ENCODE data around the gene BAD. TPM values are rescaled to one million over a fixed set of nuclear protein-coding genes. Genes with fewer than 3 reads are reported as not detected.
A peak's percentile ranks its signal among the peaks of the same experiment; 100 is the strongest.

Gene BAD
- total and polyA plus RNA-seq, 5 experiments from 2014 or later = 13.7 to 44.8 (median 39.1) TPM

DNA sequence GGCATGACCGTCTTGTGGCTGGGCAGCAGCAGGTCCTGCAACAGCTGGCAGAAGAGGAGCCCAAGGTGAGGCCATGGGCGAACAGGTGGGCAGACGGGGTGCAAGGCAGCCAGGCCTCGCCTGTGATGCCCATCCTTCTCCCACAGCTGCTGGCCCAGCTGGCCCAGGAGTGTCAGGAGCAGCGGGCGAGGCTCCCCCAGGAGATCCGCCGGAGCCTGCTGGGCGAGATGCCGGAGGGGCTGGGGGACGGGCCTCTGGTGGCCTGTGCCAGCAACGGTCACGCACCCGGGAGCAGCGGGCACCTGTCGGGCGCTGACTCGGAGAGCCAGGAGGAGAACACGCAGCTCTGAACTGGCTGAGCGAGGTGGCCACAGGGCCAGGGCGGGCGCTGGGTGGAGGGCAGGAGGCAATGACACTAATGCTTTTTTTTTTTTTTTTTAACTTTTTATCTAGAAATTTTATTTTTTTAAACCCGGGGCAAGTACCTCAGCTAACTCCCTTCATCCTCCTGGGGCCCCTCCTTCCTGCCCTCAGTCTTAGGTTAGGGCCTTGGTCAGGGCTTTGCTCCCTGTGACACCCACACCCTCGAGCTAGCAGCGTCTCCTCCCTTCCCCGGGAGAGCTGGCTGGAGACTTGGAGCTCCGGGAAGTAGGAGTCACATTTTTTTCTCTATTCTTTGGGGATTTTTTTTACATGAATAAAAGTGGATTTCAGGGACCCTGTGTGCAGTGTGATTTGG lies 17.1 kb downstream of the BAD start:
- Mint-ChIP-seq H3K36me3 (no peaks in the 10 kb centered on the region), H3K27me3 (no peaks in the 10 kb centered on the region), H3K4me3 (peak overlapping the region in 6 of 10 donors; percentile 16 to 97 (median 74)), H3K27ac (peak overlapping the region in 6 of 10 donors; percentile 35 to 98 (median 76)), H3K9me3 (no peaks in the 10 kb centered on the region), H3K4me1 (peaks cover 22 to 36% (median 25%) of the 10 kb centered on the region in 4 donors)
- DNase-seq (no peak), ATAC-seq (no peak)
- POLR2A ChIA-PET = interaction anchor here (0.6 to 6.6 kb wide), 7 partner anchors 10 to 887 kb away, joined by 3 to 140 read pairs (median 69); partner anchors contain the start of genes BAD, FERMT3, FKBP2 and GPR137

DNA sequence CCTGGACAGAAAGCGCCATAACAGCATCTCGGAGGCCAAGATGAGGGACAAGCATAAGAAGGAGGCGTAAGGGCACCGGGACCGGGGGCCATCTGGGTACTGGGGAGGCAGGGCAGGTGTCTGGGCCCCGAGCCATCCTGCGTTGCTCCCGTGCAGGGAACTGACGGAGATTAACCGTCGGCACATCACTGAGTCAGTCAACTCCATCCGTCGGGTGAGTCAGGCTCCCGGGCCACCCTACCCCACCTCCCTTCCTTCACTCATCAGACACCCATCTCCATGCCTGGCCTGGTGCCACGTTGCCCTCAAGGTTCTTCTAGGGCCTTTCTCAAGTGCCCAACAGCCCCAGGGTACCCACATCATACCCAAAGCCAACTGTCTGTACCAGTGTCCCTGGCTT lies 18.1 kb downstream of the BAD start:
- H3K4me1 Mint-ChIP-seq = peaks cover 18 to 26% (median 21%) of the 10 kb centered on the region in 4 donors
- peak overlapping the region in 1 of 10 donors; percentile 5 for H3K4me3 Mint-ChIP-seq
- H3K36me3 Mint-ChIP-seq = no peaks in the 10 kb centered on the region
- POLR2A ChIA-PET = interaction anchor here (0.6 to 6.2 kb wide), 3 partner anchors 10 to 60 kb away, joined by 3 to 106 read pairs (median 3); partner anchors contain the start of gene FERMT3
- no peaks in the 10 kb centered on the region for H3K27me3 Mint-ChIP-seq
- H3K27ac Mint-ChIP-seq = no peak overlapping the region
- ATAC-seq (no peak), DNase-seq (no peak)
- no peaks in the 10 kb centered on the region for H3K9me3 Mint-ChIP-seq

DNA sequence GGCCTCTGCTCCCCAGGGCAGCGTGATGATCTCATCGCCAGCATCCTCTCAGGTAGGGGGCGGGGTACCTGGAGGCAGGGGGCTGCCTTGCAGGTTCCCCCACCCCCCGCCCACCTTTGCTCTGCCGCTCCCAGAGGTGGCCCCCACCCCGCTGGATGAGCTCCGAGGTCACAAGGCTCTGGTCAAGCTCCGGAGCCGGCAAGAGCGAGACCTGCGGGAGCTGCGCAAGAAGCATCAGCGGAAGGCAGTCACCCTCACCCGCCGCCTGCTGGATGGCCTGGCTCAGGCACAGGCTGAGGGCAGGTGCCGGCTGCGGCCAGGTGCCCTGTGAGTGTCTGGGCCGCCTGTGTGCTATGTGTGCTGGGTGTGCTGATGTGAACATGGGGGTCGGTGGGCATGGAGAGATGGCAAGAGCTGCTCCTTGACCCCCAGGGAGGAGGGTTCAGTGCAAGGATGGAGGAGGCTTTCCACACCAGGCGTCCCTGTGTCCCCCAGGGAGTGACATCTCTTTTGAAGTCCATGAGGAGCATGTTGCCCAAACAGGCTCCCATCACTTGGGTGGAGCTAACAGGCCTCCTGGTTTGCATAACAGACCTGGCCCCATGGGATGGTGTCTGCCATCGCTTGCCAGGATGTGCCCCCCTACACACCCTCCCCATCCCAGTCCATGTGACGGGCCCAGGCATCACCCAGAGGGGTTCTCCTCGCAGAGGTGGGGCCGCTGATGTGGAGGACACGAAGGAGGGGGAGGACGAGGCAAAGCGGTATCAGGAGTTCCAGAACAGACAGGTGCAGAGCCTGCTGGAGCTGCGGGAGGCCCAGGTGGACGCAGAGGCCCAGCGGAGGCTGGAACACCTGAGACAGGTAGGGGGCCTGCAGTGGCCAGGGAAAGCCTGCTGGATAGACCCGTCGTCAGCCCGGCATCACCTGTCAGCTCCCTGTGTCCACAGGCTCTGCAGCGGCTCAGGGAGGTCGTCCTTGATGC lies 19.0 kb downstream of the BAD start:
- ATAC-seq (no peak), DNase-seq (no peak)
- H3K9me3 Mint-ChIP-seq = no peaks in the 10 kb centered on the region
- peaks cover 18 to 25% (median 20%) of the 10 kb centered on the region in 4 donors for H3K4me1 Mint-ChIP-seq
- no peaks in the 10 kb centered on the region for H3K27me3 Mint-ChIP-seq
- peak overlapping the region in 1 of 10 donors; percentile 5 for H3K4me3 Mint-ChIP-seq
- peak overlapping the region in 1 of 10 donors; percentile 69 for H3K27ac Mint-ChIP-seq
- H3K36me3 Mint-ChIP-seq = no peaks in the 10 kb centered on the region
- POLR2A ChIA-PET = interaction anchor here (0.6 to 1.4 kb wide), 5 partner anchors 11 to 58 kb away, joined by 3 to 5 read pairs (median 3); partner anchors contain the start of gene FERMT3

DNA sequence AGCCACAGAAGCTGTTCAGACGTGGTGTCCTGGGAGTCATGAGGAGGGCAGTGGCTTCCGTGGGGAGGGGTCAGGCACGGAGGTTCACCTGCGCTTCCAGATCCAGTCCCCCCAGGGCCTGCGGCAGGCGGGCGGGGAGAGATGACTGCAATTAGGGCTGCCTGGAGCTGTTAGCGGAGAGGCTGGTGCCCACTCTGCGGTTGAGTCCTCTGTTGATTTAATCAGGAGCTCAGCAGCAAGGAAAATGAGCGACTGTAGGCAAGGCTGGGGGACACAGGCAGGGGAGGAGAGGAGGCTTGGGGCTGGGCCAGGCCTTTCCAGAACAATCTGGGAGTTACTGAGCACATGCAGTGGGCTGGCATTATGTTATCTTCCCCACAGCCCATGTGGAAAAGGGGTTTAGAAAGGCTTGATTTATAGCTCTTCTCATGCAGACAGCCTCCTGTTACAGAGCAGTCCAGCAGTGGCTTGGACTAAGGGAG lies 20.1 kb downstream of the BAD start:
- Mint-ChIP-seq H3K9me3 (no peaks in the 10 kb centered on the region), H3K36me3 (peaks cover 0 to 1% (median 0%) of the 10 kb centered on the region in 3 donors), H3K27me3 (no peaks in the 10 kb centered on the region), H3K27ac (peak overlapping the region in 2 of 10 donors; percentile 21 to 62), H3K4me1 (peaks cover 16 to 19% (median 17%) of the 10 kb centered on the region in 4 donors), H3K4me3 (no peak overlapping the region)
- ATAC-seq (no peak), DNase-seq (no peak)
- POLR2A ChIA-PET = interaction anchor here (0.6 to 1.6 kb wide), 6 partner anchors 10 to 57 kb away, joined by 3 to 6 read pairs (median 4); partner anchors contain the start of gene FERMT3

GRCh38 chr11:64263947-64264317 lies 20.5 kb downstream of the BAD start:
- DNase-seq (no peak), ATAC-seq (no peak)
- Mint-ChIP-seq H3K27ac (no peak overlapping the region), H3K27me3 (no peaks in the 10 kb centered on the region), H3K9me3 (no peaks in the 10 kb centered on the region), H3K36me3 (peaks cover 0 to 4% (median 0%) of the 10 kb centered on the region in 3 donors), H3K4me1 (peaks cover 13 to 15% (median 14%) of the 10 kb centered on the region in 4 donors), H3K4me3 (no peak overlapping the region)
- POLR2A ChIA-PET = interaction anchor here (0.6 to 1.6 kb wide), 5 partner anchors 10 to 57 kb away, joined by 3 to 6 read pairs (median 4); partner anchors contain the start of gene FERMT3

GRCh38 chr11:64263021-64263946 lies 21.2 kb downstream of the BAD start:
- ATAC-seq (no peak), DNase-seq (no peak)
- H3K4me1 Mint-ChIP-seq = peaks cover 8 to 11% (median 8%) of the 10 kb centered on the region in 4 donors
- H3K4me3 Mint-ChIP-seq = no peak overlapping the region
- H3K27ac Mint-ChIP-seq = peak overlapping the region in 1 of 10 donors; percentile 44
- POLR2A ChIA-PET = interaction anchor here (0.6 to 1.6 kb wide), 4 partner anchors 9 to 17 kb away, joined by 3 to 6 read pairs (median 4); no protein-coding TSS in a partner anchor
- H3K36me3 Mint-ChIP-seq = peaks cover 0 to 4% (median 0%) of the 10 kb centered on the region in 3 donors
- H3K9me3 Mint-ChIP-seq = no peaks in the 10 kb centered on the region
- H3K27me3 Mint-ChIP-seq = no peaks in the 10 kb centered on the region

GRCh38 chr11:64262271-64263002 lies 22.0 kb downstream of the BAD start:
- no peak overlapping the region for H3K27ac Mint-ChIP-seq
- ATAC-seq (no peak), DNase-seq (peak in 1 of 10 donors; percentile 53)
- peaks cover 0 to 6% (median 0%) of the 10 kb centered on the region in 4 donors for H3K4me1 Mint-ChIP-seq
- POLR2A ChIA-PET = interaction anchor here (0.6 to 1.0 kb wide), 2 partner anchors 10 to 16 kb away, joined by 3 read pairs; no protein-coding TSS in a partner anchor
- H3K4me3 Mint-ChIP-seq = no peak overlapping the region
- H3K9me3 Mint-ChIP-seq = no peaks in the 10 kb centered on the region
- peaks cover 0 to 5% (median 4%) of the 10 kb centered on the region in 3 donors for H3K36me3 Mint-ChIP-seq
- H3K27me3 Mint-ChIP-seq = no peaks in the 10 kb centered on the region

DNA sequence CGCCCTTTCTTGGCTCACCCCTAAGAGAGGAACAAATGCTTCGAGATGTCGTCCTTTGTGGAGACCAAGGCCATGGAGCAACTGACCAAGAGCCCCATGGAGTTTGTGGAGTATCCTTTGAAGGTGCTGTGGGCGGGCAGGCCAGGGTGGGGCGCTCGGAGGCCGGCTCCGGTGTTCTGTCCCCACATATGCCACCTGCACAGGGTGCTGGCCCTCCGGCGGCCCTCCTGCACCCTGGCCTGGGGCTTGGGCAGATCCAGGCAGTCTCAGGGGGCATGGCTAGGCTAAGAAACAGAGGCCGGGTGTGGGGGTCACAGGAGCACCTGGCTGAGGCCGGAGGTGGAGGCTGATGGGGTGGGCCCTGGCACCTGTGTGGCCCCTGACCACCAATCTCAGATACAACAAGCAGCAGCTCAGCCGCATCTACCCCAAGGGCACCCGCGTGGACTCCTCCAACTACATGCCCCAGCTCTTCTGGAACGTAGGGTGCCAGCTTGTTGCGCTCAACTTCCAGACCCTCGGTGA lies 22.8 kb downstream of the BAD start:
- peaks cover 0 to 4% (median 0%) of the 10 kb centered on the region in 4 donors for H3K4me1 Mint-ChIP-seq
- DNase-seq (no peak), ATAC-seq (no peak)
- H3K4me3 Mint-ChIP-seq = peak overlapping the region in 1 of 10 donors; percentile 14
- no peak overlapping the region for H3K27ac Mint-ChIP-seq
- H3K36me3 Mint-ChIP-seq = peaks cover 0 to 6% (median 4%) of the 10 kb centered on the region in 3 donors
- no peaks in the 10 kb centered on the region for H3K27me3 Mint-ChIP-seq
- POLR2A ChIA-PET = interaction anchor here (1.0 kb wide), 1 partner anchor 9 kb away, joined by 3 read pairs; no protein-coding TSS in a partner anchor
- H3K9me3 Mint-ChIP-seq = no peaks in the 10 kb centered on the region

DNA sequence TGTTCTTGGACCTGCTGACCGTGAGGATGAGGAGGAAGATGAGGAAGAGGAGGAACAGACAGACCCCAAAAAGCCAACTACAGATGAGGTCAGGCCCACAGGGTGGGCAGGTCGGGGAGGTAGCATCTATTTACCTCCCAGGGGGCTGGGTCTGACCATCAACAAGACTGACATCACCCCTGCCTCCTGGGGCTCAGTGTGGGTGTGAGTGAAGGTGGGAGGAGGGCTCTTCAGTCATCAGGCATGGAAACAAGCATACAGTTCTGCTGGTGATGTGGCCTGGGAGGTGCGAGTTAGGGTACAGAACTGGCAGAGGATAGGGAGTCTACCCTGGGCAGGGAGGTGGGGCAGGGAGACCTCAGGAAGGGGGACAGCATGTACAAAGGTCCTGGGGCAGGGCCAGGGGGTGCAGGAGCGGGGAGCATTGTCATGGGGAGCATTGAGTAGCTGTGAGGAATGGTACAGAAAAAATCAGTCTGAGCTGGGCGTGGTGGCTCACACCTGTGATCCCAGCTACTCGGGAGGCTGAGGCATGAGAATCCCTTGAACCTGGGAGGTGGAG lies 24.2 kb downstream of the BAD start:
- H3K4me1 Mint-ChIP-seq = peaks cover 0 to 4% (median 0%) of the 10 kb centered on the region in 4 donors
- no peaks in the 10 kb centered on the region for H3K27me3 Mint-ChIP-seq
- POLR2A ChIA-PET = interaction anchor here (0.7 kb wide), 1 partner anchor 54 kb away, joined by 5 read pairs; no protein-coding TSS in a partner anchor
- DNase-seq = no peak
- no peaks in the 10 kb centered on the region for H3K9me3 Mint-ChIP-seq
- peaks cover 0 to 7% (median 4%) of the 10 kb centered on the region in 3 donors for H3K36me3 Mint-ChIP-seq
- no peak overlapping the region for H3K4me3 Mint-ChIP-seq
- no peak for ATAC-seq
- peak overlapping the region in 1 of 10 donors; percentile 21 for H3K27ac Mint-ChIP-seq

DNA sequence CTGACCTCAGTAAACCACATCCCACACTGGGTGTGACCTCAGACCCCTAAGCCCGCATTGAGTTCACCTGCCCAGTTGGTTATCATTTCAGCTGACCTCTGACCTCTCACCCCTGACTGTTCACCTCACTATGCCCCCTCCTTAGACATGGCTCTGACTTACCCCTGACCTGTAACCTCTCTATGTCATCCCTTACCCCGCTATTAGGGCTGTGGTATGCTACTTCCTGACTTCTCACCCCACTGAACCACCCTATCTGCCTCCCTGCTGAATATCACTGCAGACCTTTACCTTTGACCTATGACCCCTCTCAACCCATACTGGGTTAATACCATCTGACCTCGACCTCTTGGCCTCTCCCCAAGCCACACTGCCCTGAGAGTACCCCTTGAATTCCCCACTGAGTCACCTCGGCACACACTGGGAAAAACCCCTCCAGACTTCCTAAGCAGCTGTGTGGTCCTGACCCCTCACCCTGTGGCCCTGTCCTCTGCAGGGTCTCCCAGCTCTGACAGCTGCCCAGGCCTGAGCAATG lies 24.9 kb downstream of the BAD start:
- DNase-seq (no peak), ATAC-seq (no peak)
- Mint-ChIP-seq H3K9me3 (no peaks in the 10 kb centered on the region), H3K27ac (peak overlapping the region in 2 of 10 donors; percentile 59 to 70), H3K36me3 (peaks cover 0 to 7% (median 4%) of the 10 kb centered on the region in 3 donors), H3K27me3 (no peaks in the 10 kb centered on the region), H3K4me1 (peaks cover 0 to 4% (median 0%) of the 10 kb centered on the region in 4 donors), H3K4me3 (peak overlapping the region in 1 of 10 donors; percentile 41)
- POLR2A ChIA-PET = interaction anchor here (1.4 to 3.1 kb wide), 2 partner anchors 9 to 16 kb away, joined by 3 to 13 read pairs; no protein-coding TSS in a partner anchor

Measured in naive thymus-derived CD8-positive, alpha-beta T cell (primary cell).